ENCODE data around the gene GHITM.

The GHITM gene

GRCh38 chr10:84152769-84153168, 13.5 kb downstream of the GHITM start:
- H3K4me3 ChIP-seq (ENCODE audit: low read depth, low read length): no peak overlapping the region
- no peak for TF ChIP-seq CTCF (IDR thresholded peaks at IDR 0.05; ENCODE audit: insufficient read depth, low read depth, low read length, missing control alignments)
- DNase-seq (ENCODE audit: low read depth): no peak

GRCh38 chr10:84155521-84155920, 16.2 kb downstream of the GHITM start:
- no peak for TF ChIP-seq CTCF (IDR thresholded peaks at IDR 0.05; ENCODE audit: insufficient read depth, low read depth, low read length, missing control alignments)
- no peak for DNase-seq (ENCODE audit: low read depth)
- H3K4me3 ChIP-seq (ENCODE audit: low read depth, low read length): no peak overlapping the region

- TF ChIP-seq CTCF (IDR thresholded peaks at IDR 0.05; ENCODE audit: insufficient read depth, low read depth, low read length, missing control alignments): no peak
- H3K4me3 ChIP-seq (ENCODE audit: low read depth, low read length): no peak overlapping the region
- no peak for DNase-seq (ENCODE audit: low read depth)
Observed at GRCh38 chr10:84156009-84156408, 16.7 kb downstream of the GHITM start.

- TF ChIP-seq CTCF (IDR thresholded peaks at IDR 0.05; ENCODE audit: insufficient read depth, low read depth, low read length, missing control alignments): no peak
- no peak overlapping the region for H3K4me3 ChIP-seq (ENCODE audit: low read depth, low read length)
- DNase-seq (ENCODE audit: low read depth): peak; percentile 53
Observed at GRCh38 chr10:84156768-84157167, 17.5 kb downstream of the GHITM start.

- no peak for DNase-seq (ENCODE audit: low read depth)
- no peak for TF ChIP-seq CTCF (IDR thresholded peaks at IDR 0.05; ENCODE audit: insufficient read depth, low read depth, low read length, missing control alignments)
- no peak overlapping the region for H3K4me3 ChIP-seq (ENCODE audit: low read depth, low read length)
Observed at GRCh38 chr10:84158061-84158460, 18.8 kb downstream of the GHITM start.

GRCh38 chr10:84158550-84158949, 19.2 kb downstream of the GHITM start:
- TF ChIP-seq CTCF (IDR thresholded peaks at IDR 0.05; ENCODE audit: insufficient read depth, low read depth, low read length, missing control alignments): no peak
- H3K4me3 ChIP-seq (ENCODE audit: low read depth, low read length): no peak overlapping the region
- no peak for DNase-seq (ENCODE audit: low read depth)

GRCh38 chr10:84159076-84159685, 19.9 kb downstream of the GHITM start:
- no peak for TF ChIP-seq CTCF (IDR thresholded peaks at IDR 0.05; ENCODE audit: insufficient read depth, low read depth, low read length, missing control alignments)
- H3K4me3 ChIP-seq (ENCODE audit: low read depth, low read length): no peak overlapping the region
- DNase-seq (ENCODE audit: low read depth): no peak

Data from GM12865 (cell line).